ENCODE data around the gene HOXC11. TPM values are rescaled to one million over a fixed set of nuclear protein-coding genes. Genes with fewer than 3 reads are reported as not detected.

HOXC11 gene
- under 0.01 TPM for total RNA-seq

DNA sequence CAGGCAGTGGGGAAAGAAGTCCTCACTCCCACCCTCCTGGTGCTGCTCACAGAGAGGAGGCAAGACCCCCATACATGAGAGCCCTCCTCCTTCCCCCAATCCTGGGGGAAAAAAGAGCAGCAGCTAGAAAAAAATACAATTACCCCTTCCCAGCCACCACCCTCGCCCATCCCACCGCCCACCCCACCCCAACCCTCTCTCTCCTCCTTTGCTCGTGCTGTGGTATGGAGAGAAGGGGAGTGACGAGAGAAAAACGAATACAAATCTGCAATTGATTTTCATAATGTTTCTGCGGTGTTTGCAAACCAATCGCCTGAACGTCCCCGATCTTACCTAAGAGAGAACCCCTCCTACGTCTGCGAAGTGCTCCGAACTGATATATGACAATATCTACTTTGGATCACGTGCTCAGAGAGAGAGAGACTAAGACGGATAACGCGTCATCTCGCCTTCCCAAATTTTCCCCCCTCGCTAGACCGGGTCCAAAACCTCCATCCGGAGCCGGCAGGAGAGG is at the start of gene HOXC11:
Gene HOXC11, plus strand, starts transcription at position 405 of the 514 bp plus-strand sequence. CDS start 116 bp downstream, outside the sequence.
- DNase-seq (ENCODE audit: low read depth in 2 of 3, low spot score in 2 of 3): no peak

DNA sequence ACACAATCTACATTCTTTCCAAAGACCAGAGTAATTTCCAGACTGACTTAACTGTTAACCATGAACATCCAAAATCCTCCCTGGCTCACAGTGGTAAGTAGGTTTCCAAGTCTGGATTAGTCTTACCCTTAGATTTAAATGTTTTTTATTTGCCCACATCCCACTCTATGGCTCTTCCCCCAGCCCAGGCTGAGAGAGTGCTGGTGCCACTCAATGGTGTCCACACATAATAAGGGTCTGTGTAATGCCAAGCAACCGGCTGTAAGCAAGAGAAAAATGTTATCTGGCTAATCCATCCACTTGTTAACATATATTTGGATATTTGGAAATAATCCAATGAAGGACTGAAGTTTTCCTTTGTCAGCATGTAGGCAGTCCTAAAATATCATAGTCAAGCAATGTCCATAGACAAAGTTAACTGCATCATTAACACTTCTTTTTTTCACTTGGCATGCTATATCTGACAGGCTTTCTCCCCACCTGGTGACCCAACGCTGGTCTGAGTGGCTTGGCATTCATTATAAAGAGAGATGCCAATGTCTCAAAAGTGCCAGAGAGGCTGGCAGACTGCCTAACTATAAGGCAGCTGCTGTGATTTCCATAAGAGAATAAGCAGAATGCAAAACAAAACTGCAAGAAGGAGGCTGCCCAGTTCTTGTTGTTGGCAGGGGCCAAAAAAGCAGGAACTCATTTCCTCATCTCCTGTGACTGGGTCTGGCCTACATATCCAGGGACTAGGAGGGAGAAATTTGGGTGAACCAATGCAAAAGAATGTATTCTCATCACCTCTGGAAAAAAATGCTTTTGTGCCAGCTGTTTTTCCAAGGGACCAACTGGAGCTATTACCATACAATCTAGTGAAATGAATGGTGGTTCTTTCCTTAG is 48.2 kb upstream of the HOXC11 start:
- DNase-seq (ENCODE audit: low read depth in 2 of 3, low spot score in 2 of 3): no peak

DNA sequence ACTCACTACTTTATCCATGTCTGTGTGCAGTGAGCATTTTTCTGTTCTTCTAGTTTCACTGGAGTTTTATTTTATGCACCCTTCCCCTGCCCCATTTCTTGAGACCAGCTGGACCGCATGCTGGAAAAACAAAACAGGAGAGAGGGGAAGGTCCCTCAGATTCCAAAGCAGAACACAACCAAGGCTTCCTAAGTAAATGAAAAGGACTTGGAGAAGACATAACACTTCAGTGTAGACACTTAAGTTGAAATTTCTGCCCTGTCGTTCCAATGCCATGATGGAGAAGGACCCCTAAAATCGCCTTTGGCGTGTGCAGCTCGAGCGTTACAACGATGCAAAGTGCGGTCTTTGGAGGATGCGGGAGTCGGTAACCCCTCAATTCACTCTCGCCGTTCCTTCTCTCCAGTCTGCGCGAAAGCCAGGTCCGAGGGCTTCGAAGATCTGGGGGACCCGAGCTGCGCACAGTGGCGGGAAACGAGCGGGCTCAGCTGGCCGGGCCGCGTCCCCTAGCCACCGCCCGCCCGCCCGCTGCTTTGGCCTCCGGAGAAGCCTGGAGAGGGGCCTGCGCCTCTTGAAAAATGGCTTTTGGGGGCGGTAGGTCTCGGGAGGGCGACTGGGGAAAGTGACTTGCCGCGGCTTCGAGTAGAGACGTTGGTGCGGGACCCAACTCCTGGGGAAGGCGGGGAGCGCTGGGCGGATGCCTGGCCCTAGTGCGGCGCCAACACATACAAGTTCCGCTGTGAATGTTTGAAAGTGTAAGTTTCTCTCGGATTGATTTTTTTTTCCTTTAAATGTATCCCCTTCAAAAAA is 45.5 kb upstream of the HOXC11 start:
- no peak for DNase-seq (ENCODE audit: low read depth in 2 of 3, low spot score in 2 of 3)

DNA sequence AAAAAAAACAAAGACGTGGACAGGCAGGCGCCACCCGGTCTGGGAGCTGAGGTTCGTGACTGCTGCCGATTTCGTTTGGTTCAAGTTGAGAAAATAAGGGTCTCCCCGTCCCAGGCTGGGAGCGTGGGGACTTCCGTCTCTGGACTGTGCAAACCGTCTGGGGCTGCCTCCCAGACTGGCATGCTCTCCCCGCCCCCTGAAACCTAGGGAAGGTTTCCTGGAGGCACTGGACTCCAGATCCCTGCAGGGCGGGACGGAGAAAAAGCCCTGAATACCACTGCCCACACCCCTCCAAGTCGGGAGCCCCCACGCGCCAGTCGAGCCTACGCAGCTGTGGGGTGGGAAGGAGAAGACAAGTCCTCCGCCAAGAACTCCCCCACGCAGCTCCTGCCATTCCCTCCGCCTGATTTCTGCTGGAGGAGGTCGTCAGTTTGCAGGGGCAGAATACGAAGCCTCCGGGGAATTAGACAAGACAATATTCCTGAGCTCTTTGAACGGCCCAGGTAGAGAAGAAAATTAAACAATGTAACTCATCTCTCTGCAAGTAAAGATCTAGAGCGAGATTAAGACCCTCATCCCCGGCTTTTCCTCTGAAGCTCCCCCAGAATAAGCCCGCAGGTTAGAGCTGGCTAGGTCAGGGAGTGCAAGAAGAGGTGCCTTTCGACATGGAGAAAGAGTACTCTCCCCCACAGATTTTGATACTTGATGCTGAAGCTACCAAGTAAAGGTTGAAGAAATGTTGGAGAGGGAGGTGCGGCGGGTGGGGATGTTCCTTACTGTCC is 44.7 kb upstream of the HOXC11 start:
- no peak for DNase-seq (ENCODE audit: low read depth in 2 of 3, low spot score in 2 of 3)

DNA sequence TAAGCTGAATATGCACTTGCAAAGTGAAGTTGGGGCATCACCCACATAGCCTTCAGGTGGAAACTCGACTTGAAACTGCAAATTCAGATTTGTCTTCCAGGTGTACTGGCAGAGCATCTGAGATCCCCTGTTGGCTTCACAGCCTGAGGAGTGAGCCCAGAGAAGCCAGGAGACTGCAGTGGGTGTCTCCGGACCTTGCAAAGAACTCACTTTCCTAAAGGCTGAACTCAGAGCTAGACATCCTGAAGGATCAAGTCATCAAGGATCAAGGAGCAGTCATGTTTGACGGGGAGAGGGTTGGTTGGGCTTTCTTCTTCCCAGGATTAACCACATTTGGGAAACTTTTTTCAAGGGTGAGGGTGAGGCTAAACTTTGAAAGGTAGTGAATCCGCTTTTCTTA is 43.4 kb upstream of the HOXC11 start:
- no peak for DNase-seq (ENCODE audit: low read depth in 2 of 3, low spot score in 2 of 3)

DNA sequence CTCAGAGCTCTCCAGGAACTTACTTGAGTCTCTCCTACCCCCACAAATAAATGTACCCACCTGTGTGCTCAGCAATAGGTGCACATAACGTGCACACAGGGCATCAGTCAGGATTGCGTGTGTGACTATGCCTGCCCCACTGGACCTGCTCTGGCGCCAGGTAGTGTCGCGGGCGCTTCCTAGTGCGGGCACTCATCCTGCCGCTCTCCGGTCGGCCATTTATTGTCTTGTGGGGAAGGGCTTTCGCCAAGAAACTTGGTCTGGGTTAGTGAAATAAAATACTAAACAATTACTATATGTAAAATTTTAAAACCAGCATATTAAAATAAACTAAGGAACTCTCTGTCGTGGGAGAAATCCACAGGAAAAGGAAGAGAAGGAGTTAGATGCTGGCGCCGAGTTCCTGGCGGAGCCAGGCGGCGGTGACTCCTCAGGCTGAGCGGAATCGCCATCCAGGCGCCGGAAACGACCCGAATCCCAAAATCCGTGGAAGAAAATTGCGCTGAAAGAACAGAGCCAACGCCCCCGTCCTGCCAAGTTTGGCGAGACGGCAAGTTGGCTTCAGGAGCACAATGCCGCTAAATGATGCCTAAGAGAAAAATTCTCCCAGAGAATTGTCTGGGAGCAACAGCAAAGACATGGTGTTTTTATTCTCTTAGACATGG is 42.2 kb upstream of the HOXC11 start:
- DNase-seq (ENCODE audit: low read depth in 2 of 3, low spot score in 2 of 3): no peak

DNA sequence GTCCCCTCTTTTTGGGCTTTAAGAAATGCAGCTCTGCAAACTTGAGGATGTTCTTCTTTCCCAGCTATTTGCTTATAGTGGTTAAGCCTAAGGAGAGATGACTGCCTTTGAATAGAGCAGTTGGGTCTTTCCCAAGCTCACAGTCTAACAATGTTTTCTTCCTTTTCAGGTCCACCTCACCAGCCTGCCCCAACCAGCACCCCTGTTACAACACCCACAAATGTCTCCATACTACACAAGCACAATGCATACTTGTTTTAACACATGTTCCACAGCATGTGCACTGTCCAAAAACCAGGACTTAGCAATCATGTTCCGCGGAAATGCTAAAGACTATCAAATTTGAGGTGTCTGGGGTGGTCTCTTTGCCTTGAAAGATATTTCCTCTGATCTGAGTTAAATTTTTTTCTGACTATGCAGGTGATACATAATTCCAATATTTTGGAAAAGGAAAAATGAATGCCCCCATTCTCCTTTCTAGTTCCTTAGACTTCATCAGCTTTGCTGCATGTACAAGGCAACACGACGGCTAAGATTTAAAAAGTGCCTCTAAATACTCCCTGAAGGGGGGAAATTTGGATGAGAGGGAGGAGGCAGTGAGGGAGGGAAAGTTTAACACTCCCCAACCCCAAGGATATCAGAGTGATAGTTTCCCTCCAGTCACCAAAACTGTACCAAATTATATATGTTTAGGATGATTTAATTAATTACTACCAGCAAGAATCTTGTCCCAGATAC is 40.9 kb upstream of the HOXC11 start:
- no peak for DNase-seq (ENCODE audit: low read depth in 2 of 3, low spot score in 2 of 3)

DNA sequence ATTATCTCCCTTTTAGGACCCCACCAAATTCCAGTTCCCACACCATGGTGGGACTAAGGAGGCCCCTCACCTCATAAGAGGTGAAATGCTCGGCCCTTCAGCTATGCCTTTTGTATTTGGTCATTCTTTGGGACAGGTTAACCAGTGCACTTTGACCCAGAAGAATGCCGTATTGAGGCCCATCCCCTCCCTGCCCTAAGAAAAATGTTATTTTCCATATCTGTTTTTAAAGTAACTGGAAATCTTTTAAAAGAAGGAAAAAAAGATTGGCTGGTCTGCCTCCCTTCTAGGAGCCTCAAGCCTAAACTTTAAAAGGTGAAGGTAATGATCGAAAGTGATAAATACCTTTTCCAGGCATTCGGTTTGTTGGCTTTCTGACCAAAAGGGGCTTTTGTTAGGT is 40.0 kb upstream of the HOXC11 start:
- no peak for DNase-seq (ENCODE audit: low read depth in 2 of 3, low spot score in 2 of 3)

DNA sequence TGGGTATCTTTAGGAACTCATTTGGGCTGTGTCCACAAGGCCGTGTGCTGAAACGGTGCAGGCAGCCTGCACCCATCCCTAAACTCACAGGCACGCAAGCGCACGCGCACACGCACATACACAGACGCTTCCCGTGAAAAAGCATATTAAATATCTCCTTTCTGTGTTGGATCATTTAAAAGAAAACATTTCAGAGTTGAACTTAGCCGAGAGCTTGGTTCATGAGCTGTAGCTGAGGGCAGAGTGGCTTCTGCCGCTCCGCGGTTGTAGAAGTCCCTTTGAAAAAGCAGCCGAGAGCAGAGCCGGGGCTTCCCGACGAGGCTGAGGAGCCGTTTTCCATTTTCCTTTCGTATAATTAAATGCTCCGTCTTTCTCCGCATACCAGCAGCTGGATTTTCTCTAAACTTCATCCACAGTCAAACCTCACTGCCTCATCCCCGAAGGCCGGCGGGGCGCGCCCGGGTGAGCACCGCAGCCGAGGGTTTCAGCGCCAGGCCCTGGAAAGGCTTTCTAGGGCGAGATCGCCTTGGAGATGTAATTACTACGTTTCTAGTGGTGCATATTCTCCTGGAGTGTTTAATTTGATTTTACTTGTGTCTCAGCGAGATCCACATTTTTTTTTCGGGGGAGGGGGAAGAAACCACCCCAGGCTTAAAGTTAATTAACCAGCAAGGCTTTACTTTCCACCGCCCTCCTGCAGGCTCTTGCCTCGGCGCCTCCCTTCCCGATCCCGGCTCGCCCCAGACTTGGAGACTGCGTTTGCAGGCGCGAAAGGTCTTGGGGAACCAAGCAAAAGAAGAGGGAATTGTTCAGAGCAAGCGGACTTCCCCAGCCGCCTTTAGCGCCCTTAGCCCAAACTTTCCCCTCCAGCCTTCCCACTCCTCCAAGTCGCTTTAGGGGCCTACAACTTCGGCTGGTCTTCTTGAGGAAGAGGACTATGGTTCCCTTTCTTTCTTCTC is 37.3 kb upstream of the HOXC11 start:
- no peak for DNase-seq (ENCODE audit: low read depth in 2 of 3, low spot score in 2 of 3)

DNA sequence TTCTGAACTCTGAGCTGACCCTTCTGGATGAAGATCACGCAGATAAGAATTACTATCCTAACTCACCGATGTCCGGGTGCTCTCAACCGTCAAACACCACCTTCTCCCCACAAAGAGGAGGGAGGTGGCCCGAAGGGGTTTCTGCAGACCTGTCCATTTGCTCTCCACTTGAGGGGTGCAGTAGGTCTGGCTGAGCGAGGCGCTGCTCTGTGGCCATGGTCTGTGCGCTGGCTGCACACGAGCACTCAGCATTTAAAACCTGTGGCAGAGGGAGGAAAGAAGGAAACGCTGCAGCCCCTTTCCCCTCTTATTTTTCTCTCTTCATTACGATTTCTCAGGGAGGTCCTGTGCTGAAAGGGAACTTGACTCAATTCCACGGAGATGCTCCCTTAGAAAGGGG is 35.8 kb upstream of the HOXC11 start:
- DNase-seq (ENCODE audit: low read depth in 2 of 3, low spot score in 2 of 3): no peak

DNA sequence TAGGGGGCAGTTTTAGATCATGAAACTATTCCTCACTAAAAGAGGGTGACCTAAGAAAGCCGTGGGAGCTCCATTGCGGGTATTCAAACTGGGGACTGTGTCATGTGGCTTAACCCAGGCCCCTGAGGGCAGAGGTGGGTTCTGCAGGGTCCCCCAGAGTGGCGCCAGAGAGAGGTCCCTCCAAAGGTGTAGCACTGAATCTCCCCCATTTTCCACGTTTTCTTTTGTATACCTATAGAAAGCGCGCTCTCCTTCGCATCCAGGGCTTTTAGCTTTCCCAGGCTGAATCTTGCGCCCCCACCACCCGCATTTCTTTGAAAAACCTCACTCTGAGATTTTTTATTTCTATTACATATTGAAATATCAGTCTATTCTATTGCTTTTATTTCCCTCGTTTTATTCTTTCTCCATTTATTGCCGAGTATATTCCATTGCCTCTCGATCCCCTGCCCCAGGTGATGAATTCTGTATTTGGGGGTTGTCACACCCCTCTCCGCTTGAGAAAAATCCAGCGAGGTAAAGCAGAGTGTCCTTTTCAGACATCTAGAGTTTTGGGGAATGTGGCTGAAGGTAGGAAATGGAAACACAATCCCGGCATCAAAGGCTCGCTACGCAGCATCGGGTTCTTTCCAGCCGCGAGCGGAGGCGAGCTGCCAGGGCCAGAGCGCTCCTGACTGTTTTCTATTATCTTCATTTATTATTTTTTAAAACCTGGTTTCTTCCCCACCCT is 35.2 kb upstream of the HOXC11 start:
- DNase-seq (ENCODE audit: low read depth in 2 of 3, low spot score in 2 of 3): no peak

DNA sequence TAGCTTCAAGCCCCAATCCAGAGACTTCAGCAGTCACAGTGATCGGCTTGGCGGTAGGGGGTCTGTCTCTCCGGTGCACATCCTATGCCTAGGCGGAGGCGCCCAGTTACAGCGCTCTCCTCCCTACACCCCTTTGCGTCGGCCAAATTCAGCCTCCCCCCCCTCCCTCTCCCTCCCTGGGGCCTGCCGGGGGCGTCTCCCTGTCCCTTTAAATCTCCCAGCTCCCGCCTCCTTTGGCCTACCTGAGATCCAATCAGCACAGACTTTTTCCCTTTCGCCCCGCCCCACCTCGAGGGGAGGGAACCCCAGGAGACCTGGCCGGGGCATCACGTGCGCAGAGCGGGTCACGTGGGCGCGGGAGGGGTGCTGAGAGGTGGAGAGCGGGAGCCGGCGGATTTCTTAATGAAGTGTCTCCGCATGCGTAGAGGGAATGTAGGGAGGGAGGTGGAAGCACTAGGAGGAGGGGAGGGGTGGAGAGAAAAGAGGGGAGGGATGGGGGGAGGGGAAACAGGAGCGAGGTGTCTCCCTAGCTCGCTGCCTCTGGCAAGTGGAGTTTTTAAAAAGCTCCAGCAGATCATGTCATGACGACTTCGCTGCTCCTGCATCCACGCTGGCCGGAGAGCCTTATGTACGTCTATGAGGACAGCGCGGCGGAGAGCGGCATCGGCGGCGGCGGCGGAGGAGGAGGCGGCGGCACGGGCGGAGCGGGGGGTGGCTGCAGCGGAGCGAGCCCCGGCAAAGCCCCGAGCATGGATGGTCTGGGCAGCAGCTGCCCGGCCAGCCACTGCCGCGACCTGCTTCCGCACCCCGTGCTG is 34.4 kb upstream of the HOXC11 start, which contains the start of gene HOXC13:
Gene HOXC13, plus strand, starts transcription at position 506 of the 815 bp plus-strand sequence. Its CDS starts 76 bp downstream, at position 582.
- peak in 2 of 3 donors; percentile 52 to 54 for DNase-seq (ENCODE audit: low read depth in 2 of 3, low spot score in 2 of 3)

DNA sequence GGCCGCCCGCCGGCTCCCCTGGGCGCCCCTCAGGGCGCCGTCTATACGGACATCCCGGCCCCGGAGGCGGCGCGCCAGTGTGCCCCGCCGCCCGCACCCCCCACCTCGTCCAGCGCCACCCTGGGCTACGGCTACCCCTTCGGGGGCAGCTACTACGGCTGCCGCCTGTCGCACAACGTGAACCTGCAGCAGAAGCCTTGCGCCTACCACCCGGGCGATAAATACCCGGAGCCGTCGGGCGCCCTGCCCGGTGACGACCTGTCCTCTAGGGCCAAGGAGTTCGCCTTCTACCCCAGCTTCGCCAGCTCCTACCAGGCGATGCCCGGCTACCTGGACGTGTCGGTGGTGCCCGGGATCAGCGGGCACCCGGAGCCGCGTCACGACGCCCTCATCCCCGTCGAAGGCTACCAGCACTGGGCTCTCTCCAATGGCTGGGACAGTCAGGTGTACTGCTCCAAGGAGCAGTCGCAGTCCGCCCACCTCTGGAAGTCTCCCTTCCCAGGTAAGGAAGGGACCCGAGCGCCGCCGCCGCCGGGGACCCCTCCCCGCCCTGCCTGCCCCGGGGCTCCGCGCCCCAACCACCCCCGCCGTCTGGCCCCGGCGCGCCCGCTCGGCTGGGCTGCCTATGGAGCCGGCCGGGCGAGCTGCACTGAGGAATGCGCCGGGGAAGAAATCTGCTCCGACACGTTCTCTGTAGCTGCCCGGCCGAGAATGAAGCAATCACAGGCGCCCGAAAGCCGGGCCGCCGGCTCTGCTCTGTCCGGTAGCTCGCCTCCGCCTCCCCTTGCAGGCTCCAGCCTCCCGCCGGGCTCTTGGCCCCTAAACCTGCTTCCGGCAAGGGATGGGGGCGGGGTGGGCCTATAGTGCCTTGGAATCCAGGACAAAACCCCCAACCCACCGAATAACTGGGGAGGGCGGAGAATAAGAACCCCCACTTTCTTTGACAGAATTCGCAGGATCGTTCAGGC is 33.5 kb upstream of the HOXC11 start:
- DNase-seq (ENCODE audit: low read depth in 2 of 3, low spot score in 2 of 3): no peak

DNA sequence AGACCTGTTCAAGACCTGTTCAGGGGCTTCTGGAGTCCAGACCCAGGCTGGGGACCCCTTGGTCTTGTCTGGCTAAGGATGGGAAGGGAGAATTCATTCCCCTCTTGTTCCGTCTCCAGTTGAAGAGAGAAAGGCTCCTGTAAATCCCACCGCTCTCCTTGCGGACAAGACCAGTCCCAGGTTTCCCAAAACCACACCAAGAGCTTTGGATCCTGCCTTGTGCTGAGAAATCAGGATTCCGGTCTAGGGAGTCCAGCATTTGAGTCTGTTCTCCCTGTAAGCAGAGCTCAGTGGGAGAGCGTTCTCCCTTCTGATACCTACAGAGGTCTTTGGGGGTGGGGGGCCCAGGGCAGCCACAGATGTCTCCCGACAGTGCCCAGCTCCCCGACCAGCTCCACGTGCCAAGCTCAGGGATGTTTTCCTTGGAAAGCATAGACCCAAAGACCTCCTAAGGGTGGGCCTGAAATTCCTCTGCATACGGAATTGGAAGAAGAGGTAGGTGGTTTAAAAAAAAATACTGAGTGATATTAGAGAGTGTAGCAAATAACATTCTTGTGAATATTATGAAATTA is 32.4 kb upstream of the HOXC11 start:
- no peak for DNase-seq (ENCODE audit: low read depth in 2 of 3, low spot score in 2 of 3)

DNA sequence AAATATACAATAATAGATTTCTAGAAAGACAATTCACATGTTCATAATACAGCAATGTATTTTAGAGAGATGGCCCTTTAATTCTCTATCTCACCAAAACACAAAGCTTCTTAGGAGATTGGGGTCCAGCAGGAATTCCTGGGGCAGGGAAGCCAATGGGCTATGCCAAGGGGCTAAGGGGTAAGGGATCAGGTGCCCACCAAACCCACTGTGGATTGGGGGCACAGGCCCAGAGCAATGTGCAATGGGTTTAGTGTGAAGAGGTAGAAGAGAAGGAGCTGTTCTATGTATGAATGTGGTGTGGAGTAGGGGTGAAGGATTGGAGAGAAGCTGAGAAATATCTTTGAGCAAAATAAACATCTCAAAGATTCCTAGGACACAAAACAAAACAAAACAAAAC is 31.7 kb upstream of the HOXC11 start:
- DNase-seq (ENCODE audit: low read depth in 2 of 3, low spot score in 2 of 3): no peak

All from hematopoietic multipotent progenitor cell (in vitro differentiated cells).